ENCODE data around the gene CHERP. TPM values are rescaled to one million over a fixed set of nuclear protein-coding genes. Genes with fewer than 3 reads are reported as not detected.
"Not testable (repeated sequence)": the region's sequence is repeated elsewhere in the genome, so short reads cannot be mapped to it uniquely, and the experiment has no call there.

The CHERP gene
- total RNA-seq, 2 experiments from 2014 or later, result 15.6 to 87.2 TPM

DNA sequence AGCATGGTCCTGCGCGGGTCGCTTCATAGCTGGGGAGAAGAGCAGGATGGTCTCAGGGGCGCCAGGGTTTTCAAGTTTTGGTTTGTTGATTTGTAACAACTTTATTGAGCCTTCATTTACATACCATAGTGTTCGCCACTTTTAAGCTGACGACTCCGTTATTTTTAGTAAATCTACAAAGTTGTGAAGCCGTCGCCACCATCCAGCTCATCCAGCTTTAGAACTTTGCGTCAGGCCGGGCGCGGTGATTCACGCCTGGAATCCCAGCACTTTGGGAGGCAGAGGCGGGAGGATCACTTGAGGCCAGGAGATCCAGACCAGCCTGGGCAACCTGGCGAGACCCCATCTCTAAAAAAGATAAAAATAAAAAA, 45.6 kb downstream of the CHERP start:
- intact Hi-C loops (cut with micrococcal nuclease; ENCODE audit: unreplicated experiment), result loop anchor here (1.0 kb wide), 1 partner anchor 51 kb away; no protein-coding TSS in a partner anchor
- Histone ChIP-seq H3K36me3 (ENCODE audit: insufficient read depth, low read length) (peaks cover 6% of the 10 kb centered on the region), H3K79me2 (ENCODE audit: insufficient read depth, low read depth, low read length) (peaks cover 5% of the 10 kb centered on the region; the same call in 1 of the 2 replicates), H3K4me2 (ENCODE audit: low read length) (peak overlapping the region; percentile 68), H3K4me3 (ENCODE audit: low read depth, low read length, poor library complexity, severe bottlenecking) (peak overlapping the region; percentile 81), H3K9me3 (ENCODE audit: low read length) (no peaks in the 10 kb centered on the region), H3K9me2 (ENCODE audit: insufficient read depth, low read length) (no peaks in the 10 kb centered on the region), H3K4me1 (ENCODE audit: insufficient read depth, low read length, poor library complexity, severe bottlenecking) (peaks cover 22% of the 10 kb centered on the region), H4K20me1 (ENCODE audit: insufficient read depth, low read length) (no peaks in the 10 kb centered on the region), H2AFZ (ENCODE audit: low read length) (peak overlapping the region; percentile 57), H3K27ac (ENCODE audit: low read depth, low read length, poor library complexity, severe bottlenecking) (no peak overlapping the region)
- no TSS peak for BruUV-seq (replicated peaks)
- POLR2A ChIA-PET, result interaction anchor here (0.6 to 1.4 kb wide), 4 partner anchors 28 to 54 kb away, joined by 3 read pairs; no protein-coding TSS in a partner anchor
- CTCF ChIA-PET (ENCODE audit: unreplicated experiment), result no interaction called here
- TF ChIP-seq EZH2phosphoT487 (IDR thresholded peaks at IDR 0.05; ENCODE audit: borderline replicate concordance, low read depth, low read length) (no peak), CTCF (conservative IDR thresholded peaks at IDR 0.05; ENCODE audit: low read length) (no peak)
- peak; percentile 15 for DNase-seq (ENCODE audit: low spot score)

GRCh38 chr19:16495982-16496612, 46.1 kb downstream of the CHERP start, which contains the start of the genes C19orf44 and CALR3:
Gene C19orf44, plus strand, starts transcription at chr19:16496394. Its CDS starts 4,399 bp downstream, at chr19:16500793.
Gene CALR3, minus strand, starts transcription at chr19:16496167. Its CDS starts 38 bp downstream, at chr19:16496129.
- ChIA-PET POLR2A (interaction anchor here (0.6 to 1.4 kb wide), 5 partner anchors 27 to 54 kb away, joined by 3 read pairs; no protein-coding TSS in a partner anchor), CTCF (ENCODE audit: unreplicated experiment) (no interaction called here)
- Histone ChIP-seq H3K36me3 (ENCODE audit: insufficient read depth, low read length) (peaks cover 4% of the 10 kb centered on the region), H3K79me2 (ENCODE audit: insufficient read depth, low read depth, low read length) (peaks cover 5% of the 10 kb centered on the region; the same call in 1 of the 2 replicates), H3K4me3 (ENCODE audit: low read depth, low read length, poor library complexity, severe bottlenecking) (peak within 1 kb of the TSS; percentile 81), H3K27ac (ENCODE audit: low read depth, low read length, poor library complexity, severe bottlenecking) (no peak within 1 kb of the TSS), H2AFZ (ENCODE audit: low read length) (peak within 1 kb of the TSS; percentile 95), H3K9me3 (ENCODE audit: low read length) (no peaks in the 10 kb centered on the region), H3K4me2 (ENCODE audit: low read length) (peak within 1 kb of the TSS; percentile 94), H3K4me1 (ENCODE audit: insufficient read depth, low read length, poor library complexity, severe bottlenecking) (peaks cover 22% of the 10 kb centered on the region), H4K20me1 (ENCODE audit: insufficient read depth, low read length) (no peaks in the 10 kb centered on the region), H3K9me2 (ENCODE audit: insufficient read depth, low read length) (no peaks in the 10 kb centered on the region)
- intact Hi-C loops (cut with micrococcal nuclease; ENCODE audit: unreplicated experiment), result loop anchor here (1.0 kb wide), 1 partner anchor 51 kb away; no protein-coding TSS in a partner anchor
- no peak for TF ChIP-seq CTCF (conservative IDR thresholded peaks at IDR 0.05; ENCODE audit: low read length)
- TF ChIP-seq EZH2phosphoT487 (IDR thresholded peaks at IDR 0.05; ENCODE audit: borderline replicate concordance, low read depth, low read length), result no peak
- BruUV-seq (replicated peaks), result no TSS peak
- peak; percentile 99 for DNase-seq (ENCODE audit: low spot score)

- H3K36me3 ChIP-seq (ENCODE audit: insufficient read depth, low read length); H2AFZ ChIP-seq (ENCODE audit: low read length); BruUV-seq (replicated peaks); DNase-seq (ENCODE audit: low spot score); H3K79me2 ChIP-seq (ENCODE audit: insufficient read depth, low read depth, low read length); H3K9me3 ChIP-seq (ENCODE audit: low read length); H3K4me1 ChIP-seq (ENCODE audit: insufficient read depth, low read length, poor library complexity, severe bottlenecking); CTCF ChIA-PET (ENCODE audit: unreplicated experiment); H4K20me1 ChIP-seq (ENCODE audit: insufficient read depth, low read length); H3K9me2 ChIP-seq (ENCODE audit: insufficient read depth, low read length); H3K4me2 ChIP-seq (ENCODE audit: low read length); intact Hi-C loops (cut with micrococcal nuclease; ENCODE audit: unreplicated experiment); H3K4me3 ChIP-seq (ENCODE audit: low read depth, low read length, poor library complexity, severe bottlenecking); H3K27ac ChIP-seq (ENCODE audit: low read depth, low read length, poor library complexity, severe bottlenecking): not testable (repeated sequence)
- POLR2A ChIA-PET, result interaction anchor here (0.6 to 0.7 kb wide), 2 partner anchors 10 to 1043 kb away, joined by 3 read pairs; no protein-coding TSS in a partner anchor
These were observed 55.8 kb downstream of the CHERP start for GRCh38 chr19:16486476-16486875.
